Posterior cingulate gyrus (tissue), 11 donors: ENCODE data around the gene APOL6.
A peak's percentile ranks its signal among the peaks of the same experiment; 100 is the strongest.

ENCODE experiments used
- DNase-seq, 10 donors: peaks; one replicate each; pipeline versions ENCODE4 v3.0.0 to v3.0.0-alpha.2; 2020 to 2021; ENCODE audit warnings: mixed read lengths in 3 of 10
- intact Hi-C: fragments of 100-400 bp; cut with DNase I; formaldehyde crosslinking; loops from one replicate; pipeline ENCODE4 v1.15.1; 2023

APOL6 gene, protein sequence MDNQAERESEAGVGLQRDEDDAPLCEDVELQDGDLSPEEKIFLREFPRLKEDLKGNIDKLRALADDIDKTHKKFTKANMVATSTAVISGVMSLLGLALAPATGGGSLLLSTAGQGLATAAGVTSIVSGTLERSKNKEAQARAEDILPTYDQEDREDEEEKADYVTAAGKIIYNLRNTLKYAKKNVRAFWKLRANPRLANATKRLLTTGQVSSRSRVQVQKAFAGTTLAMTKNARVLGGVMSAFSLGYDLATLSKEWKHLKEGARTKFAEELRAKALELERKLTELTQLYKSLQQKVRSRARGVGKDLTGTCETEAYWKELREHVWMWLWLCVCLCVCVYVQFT

DNA sequence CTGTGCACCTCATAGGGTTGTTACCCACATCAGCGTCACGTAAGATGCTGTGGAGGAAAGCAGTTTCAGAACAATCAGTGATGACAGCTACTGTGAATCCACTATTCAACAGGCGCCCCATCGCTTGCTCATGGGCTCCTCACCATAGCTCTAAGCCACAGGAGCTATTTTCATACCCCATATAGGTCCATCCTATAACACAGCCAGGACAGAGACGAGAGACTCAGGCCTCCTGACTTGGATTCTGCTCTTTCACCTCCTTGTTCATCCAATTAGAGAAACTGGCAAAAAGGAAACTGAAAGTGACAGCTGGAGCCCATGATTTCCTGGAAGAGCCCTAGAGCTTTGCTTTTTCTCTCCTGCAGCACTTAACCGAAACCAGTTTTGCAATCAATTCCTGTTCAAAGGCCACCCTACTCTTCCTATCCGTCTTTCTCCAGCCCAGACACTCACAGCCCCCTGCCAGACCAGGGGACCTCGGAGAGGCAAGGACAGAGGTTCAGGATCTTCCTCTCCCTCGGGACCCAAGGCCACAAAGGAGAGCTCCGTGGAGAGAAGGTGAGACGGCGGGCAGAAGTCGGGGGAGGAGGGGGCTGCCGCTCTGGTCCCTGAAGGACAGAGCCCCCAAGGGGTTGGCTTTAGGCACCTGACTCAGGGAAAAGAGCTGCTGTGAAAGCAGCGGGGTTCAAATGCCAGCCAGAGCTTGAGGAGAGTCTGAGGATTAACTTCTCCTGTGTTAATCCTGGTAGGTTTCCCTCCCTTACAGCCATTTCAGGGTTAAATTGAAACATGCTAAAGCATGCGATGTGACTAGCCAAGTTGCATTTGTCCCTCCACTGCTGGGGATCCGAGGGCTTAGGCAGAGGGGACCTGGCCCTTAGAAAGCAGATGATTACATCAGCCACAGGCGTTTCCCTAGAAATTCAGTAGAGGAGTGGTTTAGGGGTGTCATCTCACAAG, at the start of gene APOL6:
APOL6 (plus strand) TSS at position 381 of the 960 bp plus-strand sequence. CDS start 7,980 bp downstream, outside the sequence.
- peak in 1 of 10 donors; percentile 24 for DNase-seq
- intact Hi-C loops = no loop called here

DNA sequence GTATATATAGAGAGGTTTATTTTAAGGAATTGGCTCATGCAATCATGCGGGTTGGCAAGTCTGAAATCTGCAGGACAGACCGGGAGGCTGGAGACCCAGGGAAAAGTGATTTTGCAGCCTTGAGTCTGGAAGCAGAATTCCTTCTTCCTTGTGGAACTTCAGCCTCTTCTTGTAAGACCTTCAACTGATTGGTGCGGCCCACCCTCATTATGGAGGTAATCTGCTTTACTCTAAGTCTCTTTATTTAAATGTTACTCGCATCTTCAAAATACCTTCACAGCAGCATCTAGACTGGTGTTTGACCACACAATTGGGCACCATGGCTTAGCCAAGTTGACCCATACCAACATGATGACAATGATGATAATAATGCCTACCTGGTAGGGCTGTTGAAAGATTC, 48.9 kb upstream of the APOL6 start:
- intact Hi-C loops = no loop called here
- DNase-seq = peak in 1 of 10 donors; percentile 6

DNA sequence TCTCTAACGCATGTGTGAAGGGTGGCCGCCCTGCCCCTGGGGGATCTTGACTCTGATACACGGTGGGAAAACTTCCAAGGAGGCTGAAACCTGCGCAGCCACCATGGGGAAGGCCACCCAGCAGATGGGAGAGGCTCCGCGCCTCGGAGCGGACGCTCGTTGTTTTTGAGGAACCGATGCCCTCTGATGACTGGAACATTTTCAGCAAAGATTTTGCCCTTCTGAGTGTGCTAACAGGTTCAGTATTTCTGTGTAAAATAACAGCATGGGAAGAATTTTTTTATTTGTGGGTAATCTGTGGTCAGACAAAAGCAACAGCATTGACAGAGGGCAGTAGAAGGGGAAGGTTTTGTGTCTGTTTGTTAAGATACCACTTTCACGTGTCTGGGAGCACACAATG, 47.8 kb upstream of the APOL6 start:
- peak in 2 of 10 donors; percentile 39 to 43 for DNase-seq
- intact Hi-C loops = no loop called here

DNA sequence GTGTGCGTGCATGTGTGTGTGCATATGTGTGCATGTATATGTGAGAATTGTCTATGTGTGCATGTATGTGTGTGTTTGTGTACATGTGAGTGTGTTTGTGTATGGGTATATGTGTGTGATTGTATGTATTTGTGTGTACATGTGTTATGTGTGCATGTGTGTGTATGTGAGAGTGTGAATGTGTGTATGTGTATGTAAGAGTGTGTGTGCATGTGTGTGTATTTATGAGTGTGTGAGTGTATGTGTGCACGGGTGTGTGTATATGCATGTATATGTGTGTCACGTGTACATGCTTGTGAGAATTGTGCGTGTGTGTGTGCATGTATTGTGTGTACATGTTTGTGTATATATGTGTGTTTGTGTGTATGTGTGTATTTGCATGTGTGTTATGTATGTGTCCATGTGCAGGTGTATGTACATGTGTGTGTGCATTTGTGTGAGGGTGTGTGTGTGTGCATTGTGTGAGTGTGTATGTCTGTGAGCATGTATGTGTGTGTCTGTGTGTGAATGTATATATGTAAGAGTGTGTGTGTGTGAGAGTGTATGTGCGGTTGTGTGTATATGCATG, 47.1 kb upstream of the APOL6 start:
- intact Hi-C loops = no loop called here
- no peak for DNase-seq

DNA sequence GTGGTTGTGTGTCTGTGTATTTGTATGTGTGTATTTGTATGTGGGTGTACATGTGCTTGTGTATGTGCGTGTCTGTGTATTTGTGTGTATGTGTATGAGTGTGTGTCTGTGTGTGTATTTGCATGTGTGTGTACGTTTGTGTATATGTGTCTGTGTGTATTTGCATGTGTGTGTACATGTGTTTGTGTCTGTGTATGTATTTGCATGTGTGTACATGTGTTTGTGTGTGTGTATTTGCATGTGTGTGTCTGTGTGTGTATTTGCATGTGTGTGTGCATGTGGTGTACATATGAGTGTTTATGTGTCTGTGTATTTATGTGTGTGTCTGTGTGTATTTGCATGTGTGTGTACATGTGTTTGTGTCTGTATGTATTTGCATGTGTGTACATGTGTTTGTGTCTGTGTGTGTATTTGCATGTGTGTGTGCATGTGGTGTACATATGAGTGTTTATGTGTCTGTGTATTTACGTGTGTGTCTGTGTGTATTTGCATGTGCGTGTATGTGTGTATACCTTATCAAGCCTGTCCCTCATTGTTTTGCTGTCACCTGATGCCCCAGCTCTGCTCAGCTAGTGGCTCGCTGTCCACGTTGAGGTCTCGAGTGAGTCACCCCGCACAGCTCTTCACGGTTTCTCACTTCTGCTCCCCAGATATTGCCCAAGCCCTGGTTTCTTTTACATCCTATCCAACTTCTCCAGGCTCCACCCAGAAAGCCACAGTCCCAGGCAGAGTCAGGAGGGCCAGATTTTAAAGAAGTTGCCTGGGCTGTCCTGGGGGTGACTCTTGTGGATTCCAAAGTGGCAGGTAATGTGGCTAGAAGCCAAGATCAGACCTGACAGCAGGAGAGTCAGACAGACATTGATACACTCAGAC, 46.3 kb upstream of the APOL6 start:
- intact Hi-C loops = no loop called here
- DNase-seq = peak in 2 of 10 donors; percentile 30 to 38

DNA sequence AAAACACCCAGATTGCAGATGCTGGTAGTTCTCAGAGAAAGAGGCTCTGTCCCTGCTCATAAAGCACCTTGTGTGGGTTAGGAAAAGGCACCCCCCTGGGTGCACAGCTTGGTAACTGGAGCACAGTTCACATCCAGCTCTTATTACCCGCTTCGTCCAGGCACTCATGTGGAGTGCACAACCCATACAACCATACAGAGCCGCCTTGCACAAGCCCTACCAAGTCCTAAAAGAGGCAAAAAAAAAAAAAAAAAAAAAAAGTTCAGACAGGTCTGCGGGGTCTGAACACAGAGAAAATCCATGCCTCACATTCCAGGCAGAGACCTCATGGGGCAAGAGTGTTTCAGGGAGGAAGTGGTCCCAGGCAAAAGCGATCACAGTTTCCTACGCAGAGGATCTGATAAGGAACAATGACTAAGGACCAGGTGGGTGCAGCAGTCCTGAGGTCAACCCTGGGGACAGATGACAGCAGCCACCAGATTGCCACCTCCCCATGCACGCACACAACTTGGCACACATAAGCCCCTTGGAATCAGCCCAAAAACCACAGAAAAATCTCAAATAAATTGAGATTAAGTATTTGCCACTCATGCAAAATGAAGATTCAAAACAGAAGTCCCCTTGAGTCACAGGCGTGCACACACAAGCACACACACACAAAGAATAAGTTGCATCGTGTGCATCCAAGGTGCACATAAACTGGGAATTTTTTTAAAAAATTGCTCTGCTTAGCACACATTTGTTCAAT, 43.5 kb upstream of the APOL6 start:
- DNase-seq = peak in 2 of 10 donors; percentile 30 to 69

DNA sequence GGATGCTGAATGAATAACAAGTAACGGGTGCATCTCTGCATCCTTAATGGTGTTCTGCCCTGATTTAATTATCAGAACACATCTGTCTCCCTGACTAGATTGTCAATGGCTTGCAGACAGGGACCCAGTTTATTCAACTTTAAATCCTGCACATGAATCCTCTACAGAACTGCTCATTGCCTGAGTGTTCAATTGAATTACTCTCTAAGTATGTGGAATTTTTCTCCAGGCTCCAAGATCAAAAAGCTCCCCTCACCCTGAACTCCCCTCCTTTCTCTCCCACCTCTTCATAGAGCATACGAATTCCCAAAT, 42.9 kb upstream of the APOL6 start:
- intact Hi-C loops = no loop called here
- no peak for DNase-seq

More for the DNA sequence above, 43.5 kb upstream of the APOL6 start:
- intact Hi-C loops = no loop called here

DNA sequence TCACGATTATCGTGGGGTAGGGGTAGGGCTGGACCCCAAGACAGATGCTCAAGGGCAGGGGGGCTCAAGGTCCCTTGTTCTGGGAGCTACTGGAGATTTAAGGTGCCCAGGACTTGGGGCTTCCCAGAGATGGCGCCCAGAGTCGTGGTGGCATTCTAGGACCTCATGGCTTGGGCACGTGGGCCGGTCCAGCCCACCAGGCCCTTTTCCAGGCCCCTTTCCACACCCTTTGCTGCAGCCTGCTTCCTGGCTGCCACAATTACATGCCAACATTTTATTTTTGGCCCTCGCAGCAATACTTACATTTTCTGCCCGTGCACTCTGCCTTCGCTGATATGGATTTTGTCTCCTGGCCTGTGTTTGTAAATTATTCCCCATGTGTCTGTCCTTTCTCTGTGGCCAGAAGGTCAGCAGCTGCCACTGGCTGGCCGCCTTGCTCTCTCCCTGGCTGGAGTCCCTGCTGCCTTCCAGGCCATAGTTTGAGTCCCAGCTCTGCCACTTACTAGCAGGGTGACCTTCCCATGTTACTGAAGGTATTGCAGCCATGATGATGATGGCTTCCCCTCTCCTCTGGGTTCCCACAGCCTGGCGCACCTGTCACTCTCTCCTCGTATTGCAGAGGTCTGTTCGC, 42.3 kb upstream of the APOL6 start:
- DNase-seq = peak in 2 of 10 donors; percentile 62 to 83
- intact Hi-C loops = no loop called here

DNA sequence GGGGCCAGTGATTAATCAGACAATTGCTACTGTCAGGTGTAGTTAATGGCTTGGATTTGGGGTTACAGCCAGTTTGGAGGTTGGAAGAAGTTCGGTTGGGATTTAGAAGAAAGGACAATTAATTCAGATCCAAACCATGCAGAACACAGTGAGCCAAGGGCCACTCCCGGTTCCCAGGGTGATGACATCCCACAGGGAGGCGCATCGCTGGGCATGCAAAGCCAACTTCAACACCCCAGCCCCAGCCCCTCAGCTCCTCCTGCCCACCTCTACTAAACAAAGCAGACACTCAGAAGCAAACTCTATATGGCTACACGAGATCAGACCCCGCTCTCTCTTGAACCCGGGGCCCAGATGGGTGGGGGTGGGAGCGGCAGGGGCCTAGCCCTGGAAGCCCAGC, 41.3 kb upstream of the APOL6 start:
- intact Hi-C loops = no loop called here
- peak in 2 of 10 donors; percentile 52 to 57 for DNase-seq

DNA sequence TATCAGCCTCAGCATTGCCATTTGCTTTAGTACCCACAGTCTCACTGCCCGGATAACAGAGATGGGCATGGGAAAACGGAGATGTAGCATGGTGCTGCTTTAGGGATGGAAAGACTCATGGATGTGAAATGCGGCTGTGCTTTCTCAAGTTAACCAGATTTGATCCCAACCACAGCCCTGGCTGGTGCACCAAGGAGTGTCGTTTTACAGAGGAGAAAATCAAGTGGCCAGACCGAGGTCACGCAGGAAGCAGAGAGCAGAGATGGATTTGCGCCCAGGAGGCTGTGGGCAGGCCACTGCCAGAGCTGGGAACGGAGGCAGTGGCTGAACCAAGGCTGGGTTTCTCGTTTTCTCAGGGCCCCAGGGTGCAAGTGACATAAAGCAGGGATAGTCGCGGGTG, 40.2 kb upstream of the APOL6 start:
- intact Hi-C loops = no loop called here
- DNase-seq = peak in 2 of 10 donors; percentile 26 to 39

DNA sequence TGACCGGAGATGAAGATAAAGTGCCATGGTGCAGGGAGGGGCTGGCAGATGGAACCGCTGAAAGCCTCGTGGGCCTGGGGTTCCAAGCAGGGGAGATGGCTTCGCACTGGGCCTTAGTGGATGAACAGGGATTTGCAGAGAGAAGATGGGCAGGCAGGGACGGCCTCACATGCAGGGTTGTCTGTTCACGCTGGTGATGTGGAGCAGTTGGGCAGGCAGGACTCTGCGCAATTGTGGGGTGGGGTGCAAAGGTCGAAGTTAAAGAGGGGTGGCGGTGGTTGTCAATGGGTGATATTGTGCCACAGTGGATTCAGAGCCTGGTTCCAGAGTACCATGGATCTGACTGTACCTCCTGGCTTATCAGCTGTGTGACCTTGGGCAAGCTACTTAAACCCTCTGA, 39.0 kb upstream of the APOL6 start:
- peak in 2 of 10 donors; percentile 14 to 56 for DNase-seq
- intact Hi-C loops = no loop called here

DNA sequence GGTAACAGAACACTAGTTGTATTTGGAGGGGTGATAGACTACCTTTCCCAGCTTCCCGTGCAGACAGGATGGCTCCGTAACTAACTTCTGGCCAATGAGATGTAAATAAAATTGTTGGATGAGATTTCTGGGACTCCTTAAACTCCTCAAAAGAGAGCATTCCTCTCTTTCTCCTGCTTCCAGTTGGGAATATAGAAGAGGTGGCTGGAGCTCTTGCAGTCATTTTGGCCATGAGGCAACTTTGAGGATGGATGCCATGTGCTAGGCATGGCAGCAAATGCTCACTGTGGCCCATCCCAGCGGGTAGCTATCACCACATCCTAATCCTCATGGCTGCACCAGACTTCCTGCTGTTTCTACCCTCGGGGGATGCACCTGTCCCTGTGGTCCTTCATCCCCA, 38.5 kb upstream of the APOL6 start:
- DNase-seq = no peak
- intact Hi-C loops = no loop called here

DNA sequence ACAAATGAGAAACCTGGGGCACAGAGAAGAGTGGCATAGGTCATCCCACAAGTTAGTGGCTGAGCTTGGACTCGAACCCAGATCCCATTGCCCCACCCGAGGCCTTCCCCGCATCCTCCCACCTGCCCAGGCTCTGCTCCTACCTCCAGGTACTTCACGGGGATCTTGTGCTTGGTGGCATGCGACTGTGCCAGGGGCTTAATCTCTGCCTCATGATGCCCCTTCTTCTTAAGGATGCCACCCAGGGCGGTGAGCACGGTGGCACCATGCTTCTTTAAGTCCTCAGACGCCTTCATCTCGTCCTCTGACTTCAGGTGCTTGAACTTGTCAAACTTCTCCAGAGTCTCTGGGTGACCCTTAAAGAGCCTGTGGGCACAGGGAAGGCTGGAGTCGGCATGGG, 37.5 kb upstream of the APOL6 start:
- intact Hi-C loops = no loop called here
- peak in 2 of 10 donors; percentile 34 to 52 for DNase-seq

DNA sequence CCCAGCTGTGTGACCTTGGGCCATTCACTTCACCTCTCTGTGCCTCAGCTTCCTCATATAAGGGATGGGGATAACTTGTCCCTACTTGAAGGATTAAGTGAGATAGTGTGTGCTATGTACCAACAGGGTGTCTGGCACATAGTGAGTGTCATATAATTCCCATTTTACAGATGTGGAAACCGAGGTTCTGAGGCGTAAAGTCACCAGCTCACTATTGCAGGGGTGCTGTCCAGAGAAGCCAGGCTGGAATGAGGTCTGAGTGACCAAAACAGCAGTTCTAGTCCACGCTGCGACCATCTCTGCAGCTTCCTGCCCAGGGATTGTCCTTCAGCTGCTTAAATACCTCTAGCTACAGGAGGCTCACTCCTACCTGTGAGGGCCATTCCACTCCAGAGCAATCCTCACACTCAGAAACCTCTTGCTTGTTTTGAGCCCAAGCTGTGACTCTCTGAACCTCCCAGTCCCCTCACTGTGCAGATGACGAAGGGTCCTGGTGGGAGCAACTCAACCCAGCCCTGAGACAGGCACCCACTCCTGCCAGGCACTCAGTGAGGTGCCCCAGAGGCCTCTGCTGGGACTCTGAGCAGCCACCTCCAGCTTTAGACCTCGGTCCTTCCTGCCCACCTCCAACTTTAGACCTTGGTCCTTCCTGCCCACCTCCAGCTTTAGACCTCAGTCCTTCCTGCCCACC, 36.9 kb upstream of the APOL6 start:
- intact Hi-C loops = no loop called here
- peak in 2 of 10 donors; percentile 18 to 52 for DNase-seq

DNA sequence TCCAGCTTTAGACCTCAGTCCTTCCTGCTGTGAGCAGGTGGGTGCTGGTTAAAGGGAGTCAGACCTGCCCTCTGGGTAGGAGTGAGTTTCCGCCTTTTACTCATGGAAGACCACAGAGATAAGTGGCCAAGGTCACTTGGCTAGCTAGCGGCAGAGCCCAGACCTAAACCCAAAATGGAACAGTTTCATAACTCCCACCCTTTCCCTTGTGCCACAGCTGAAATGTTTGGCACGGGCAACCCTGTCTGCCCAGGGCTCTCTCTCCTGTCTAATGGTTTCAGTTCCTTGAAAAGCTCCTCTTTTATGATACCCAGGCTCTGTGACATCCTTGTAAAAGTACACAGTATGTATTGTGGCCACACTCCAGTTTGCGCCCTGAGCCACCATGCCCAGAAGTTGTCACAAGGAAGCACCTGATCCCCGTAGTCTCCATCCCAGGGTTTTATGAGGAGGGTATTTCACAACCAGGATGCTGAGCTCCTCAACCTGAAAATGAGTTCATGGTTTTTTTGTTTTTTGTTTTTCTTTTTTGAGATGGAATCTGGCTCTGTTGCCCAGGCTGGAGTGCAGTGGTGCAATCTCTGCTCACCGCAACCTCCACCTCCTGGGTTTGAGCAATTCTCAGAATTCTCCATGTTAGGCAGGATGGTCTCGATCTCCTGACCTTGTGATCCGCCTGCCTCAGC, 36.2 kb upstream of the APOL6 start:
- DNase-seq = peak in 2 of 10 donors; percentile 9 to 66
- intact Hi-C loops = no loop called here

DNA sequence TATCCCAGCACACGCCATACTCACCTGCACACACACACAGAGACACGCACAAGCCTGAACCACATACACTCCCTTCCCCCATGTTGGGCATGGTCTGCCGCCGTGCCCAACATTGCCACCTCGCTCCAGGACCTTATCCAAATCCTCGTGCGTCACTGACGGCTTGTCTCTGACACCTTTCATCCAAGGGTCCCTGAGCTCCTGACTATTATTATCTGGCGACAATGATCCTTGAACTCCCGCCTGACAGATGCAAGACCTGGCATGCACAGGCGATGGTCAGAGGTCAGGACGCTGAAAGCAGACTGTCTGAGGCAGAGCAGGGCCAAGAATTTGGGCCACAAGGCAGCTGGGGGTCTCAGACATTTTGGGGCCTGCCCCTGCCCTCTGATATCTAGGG, 35.3 kb upstream of the APOL6 start:
- intact Hi-C loops = no loop called here
- DNase-seq = peak in 2 of 10 donors; percentile 39 to 40

DNA sequence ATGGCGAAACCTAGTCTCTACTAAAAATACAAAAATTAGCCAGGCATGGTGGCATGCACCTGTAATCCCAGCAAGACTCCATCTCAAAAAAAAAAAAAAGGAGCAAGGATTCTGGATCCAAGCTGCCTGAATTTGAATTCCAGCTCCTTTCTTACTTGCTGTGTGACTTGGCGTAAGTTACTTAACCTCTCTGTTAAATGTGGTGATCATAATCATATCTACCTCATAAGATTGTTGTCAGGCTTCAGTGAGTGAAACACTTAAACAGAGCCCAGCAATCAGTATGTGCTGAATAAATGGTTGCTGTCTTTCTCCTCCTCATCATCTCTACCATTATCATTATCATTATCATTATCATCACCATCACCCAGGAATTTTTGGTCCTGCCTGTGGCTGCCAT, 33.8 kb upstream of the APOL6 start:
- DNase-seq = no peak
- intact Hi-C loops = no loop called here

DNA sequence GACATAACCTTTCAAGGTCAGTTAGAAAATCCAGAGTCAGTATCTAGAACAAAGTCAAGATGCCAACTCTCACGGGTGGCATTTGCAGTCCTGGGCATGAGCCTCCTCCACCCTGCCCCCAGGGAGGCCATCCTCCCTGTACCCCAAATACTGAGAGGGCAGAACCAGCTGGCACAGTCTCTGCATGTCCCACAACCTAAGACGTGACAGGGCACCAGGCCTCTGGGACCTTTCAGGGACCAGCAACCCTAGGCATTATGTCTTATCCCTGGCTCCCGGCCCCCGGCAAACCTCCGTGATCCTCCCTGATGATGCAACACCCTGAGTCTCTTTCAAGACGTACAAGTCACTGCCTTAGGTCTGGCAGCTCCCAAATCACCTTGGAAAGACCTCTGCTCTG, 33.1 kb upstream of the APOL6 start:
- intact Hi-C loops = no loop called here
- DNase-seq = peak in 2 of 10 donors; percentile 37 to 65
